22Rv1 (cell line): Measurements from ENCODE around the gene SARS2.

Source experiments
- ZFX ChIP-seq: fragments of 450-650 bp; IDR thresholded peaks from 2 replicates; pipeline ENCODE4 v1.6.1; 2017; ENCODE audit warnings: antibody characterized with exemption, borderline replicate concordance
- TF ChIP-seq, protein P1 (sequence below): fragments of 450-650 bp; IDR thresholded peaks from 2 replicates; pipeline ENCODE4 v1.5.1; 2017; ENCODE audit warnings: mild to moderate bottlenecking

DNA sequence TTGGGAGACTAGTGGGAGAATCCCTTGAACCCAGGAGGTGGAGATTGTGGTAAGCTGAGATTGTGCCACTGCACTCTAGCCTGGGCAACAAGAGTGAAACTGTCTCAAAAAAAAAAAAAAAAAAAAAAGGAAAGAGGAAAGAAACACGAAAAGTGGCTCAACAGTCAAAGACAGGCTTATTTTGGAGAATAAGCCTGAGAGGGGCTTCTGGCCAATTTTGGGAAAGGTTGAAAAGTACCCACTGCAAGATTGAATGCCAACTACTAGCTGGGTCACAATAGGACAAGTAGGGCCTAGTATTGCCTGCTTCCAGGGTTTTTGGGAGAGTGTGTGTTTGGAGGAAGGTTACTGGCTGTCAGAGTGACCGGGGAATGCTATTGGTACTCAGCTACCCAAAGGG lies 27.7 kb upstream of the SARS2 start:
- TF ChIP-seq, protein P1, sequence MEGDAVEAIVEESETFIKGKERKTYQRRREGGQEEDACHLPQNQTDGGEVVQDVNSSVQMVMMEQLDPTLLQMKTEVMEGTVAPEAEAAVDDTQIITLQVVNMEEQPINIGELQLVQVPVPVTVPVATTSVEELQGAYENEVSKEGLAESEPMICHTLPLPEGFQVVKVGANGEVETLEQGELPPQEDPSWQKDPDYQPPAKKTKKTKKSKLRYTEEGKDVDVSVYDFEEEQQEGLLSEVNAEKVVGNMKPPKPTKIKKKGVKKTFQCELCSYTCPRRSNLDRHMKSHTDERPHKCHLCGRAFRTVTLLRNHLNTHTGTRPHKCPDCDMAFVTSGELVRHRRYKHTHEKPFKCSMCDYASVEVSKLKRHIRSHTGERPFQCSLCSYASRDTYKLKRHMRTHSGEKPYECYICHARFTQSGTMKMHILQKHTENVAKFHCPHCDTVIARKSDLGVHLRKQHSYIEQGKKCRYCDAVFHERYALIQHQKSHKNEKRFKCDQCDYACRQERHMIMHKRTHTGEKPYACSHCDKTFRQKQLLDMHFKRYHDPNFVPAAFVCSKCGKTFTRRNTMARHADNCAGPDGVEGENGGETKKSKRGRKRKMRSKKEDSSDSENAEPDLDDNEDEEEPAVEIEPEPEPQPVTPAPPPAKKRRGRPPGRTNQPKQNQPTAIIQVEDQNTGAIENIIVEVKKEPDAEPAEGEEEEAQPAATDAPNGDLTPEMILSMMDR, result no peak
- TF ChIP-seq ZFX, result no peak
